NCI-H1092 (cell line): Measurements from ENCODE around the gene OTOR.

Source experiments
- DNase-seq: peaks from one replicate; lab custom pipeline; 2025; lab: John Stamatoyannopoulos, UW

Gene OTOR, protein sequence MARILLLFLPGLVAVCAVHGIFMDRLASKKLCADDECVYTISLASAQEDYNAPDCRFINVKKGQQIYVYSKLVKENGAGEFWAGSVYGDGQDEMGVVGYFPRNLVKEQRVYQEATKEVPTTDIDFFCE

DNA sequence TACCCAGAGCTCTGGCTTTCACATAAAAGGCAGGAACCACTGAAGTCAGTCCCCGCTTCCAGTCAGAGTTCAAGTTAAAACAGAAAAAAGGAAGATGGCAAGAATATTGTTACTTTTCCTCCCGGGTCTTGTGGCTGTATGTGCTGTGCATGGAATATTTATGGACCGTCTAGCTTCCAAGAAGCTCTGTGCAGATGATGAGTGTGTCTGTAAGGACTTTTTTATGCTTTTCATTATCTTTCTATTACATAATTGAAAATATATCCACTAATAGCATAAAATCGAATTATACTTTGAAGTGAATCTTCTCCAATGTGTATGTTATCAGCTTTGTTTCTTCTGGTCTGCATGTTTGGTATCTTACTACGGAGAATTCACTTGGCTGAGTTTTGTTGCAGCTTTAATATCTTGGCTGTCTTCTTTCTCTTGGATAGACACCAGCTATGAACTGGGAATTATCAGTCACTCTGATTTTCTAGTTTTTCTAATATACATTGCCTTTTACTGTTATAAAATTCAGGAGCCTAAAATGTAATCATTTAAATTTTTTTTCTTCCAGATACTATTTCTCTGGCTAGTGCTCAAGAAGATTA lies at the start of gene OTOR:
Gene OTOR (plus strand): TSS at position 51 of the 593 bp plus-strand sequence. CDS start 44 bp downstream, at position 95.
- DNase-seq, result no peak

DNA sequence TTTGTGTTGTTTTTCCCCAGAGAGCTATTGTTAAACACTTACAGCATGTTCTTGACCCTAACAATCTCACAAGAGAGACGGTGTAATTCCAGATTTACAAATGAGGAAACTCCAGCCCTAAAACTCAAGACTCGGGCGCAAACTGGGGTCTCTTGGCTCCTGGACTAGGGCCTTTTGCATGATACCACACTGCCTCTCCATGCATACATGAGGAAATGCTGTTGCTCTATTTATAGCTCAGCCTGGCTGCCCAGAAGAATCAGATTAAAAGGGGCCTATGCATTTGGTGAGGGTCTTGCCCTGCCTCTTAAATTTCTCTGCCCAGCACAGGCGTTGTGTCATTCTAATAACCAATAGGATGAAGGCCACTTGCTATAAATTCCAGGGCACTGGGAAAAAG lies 48.9 kb upstream of the OTOR start:
- DNase-seq, result no peak

DNA sequence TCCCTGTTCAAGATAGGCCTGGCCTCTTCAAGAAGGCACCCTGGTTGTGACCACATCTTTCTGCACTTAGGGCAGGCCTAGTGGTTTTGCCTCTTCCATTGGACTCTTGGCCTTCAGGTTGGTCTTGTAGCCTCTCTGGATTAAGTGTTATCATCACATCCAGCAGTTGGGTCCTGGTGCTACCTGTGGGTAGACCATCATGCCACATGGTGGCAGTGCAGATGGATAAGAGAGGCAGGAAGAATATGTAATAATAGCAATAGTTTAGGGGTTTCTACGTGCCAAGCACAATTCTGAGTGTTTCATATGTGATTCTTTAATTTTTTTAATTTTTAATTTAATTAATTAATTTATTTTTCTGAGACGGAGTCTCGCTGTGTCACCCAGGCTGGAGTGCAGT lies 46.9 kb upstream of the OTOR start:
- DNase-seq, result peak; percentile 21

DNA sequence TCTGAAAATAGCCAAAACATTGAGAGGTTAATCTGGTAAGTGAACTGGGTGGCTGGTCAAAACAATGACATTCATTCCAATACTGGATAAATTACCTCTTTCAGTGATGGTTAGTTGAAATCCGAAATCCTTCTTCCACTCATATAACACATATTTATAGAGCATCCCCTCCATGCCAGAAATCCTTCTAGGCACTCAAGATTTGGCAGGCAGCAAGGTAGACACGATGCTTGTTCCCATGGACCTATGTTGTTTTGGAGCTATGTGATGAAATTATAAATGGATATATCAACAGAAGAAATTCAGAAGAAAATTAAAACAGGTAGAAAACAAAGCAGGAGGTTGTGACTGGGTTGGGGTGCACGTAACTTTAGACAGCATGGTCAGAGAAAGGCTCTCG lies 44.6 kb upstream of the OTOR start:
- DNase-seq, result no peak

DNA sequence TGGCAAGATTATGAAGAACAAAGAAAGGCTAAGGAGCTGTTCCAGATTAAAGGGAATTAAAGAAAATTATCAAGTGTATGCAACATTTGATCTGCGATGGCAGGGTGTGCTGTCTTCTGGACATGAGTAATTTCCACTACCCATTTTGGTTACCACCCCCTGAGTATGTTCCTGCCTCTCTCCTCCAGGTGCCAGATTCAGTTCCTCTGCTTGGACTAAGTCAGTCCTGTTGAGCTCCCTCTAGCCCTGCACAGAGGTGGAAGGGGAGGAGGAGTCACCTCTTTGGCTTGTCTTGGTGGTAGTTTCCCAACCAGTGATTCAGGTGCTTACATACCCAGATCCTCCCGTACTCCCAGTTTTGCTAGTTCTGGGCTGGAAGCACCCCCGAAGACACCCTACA lies 40.5 kb upstream of the OTOR start:
- DNase-seq, result no peak

DNA sequence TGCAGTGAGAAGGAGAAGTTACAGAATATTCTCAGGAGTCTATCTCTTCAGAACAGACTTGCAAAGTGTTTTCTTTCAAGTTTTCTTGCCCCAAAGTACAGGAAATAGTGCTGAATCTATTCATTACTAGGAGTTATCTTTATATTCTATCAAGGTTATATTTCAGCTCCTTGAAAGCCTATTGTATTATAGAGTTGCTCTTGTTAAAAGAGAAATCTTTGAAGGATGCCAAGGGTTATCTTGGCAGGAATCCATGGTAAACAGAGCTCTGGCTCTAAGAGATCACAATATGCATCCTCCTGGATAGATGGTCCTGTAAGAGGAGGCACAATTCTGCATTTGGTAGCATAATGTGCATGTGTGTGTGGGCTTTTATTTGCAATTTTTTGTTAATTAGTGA lies 39.6 kb upstream of the OTOR start:
- DNase-seq, result no peak

DNA sequence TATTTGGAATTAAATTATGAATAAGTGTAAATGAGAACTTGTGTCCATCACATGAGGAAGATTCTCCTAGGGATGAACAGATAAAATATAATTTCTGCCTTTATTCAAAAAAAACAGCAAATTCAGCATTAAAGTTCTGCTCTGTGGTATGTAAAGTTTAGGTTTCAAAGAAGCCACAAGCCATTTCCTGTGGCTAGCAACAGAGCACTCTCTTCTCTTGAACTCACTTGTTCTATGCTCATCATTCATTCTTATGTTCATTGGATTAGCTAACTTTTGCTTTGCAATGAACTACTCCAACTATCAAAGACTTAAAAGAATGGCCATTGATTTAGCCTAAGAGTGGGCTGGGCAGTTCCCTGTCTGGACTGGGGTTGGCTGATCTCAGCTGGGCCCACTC lies 39.1 kb upstream of the OTOR start:
- no peak for DNase-seq

DNA sequence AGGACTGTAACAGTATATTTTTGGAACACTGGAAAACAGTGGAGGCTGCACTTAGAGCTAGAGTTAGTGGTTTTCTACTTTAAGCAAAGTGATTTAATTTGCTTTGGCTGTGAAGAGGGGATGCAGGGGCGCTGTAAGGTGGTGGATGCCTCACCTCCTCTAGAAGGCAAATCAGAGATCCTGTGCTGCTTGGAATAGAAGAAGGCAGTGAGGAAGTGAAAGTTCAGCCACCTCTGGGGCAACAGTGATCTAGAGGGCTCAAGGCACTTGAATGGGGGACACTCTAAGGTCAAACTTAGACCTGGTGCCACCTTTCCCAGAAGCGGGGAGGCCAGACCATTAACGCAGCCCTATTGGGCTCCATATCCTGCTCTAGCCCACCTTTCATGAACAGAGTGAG lies 37.4 kb upstream of the OTOR start:
- no peak for DNase-seq

DNA sequence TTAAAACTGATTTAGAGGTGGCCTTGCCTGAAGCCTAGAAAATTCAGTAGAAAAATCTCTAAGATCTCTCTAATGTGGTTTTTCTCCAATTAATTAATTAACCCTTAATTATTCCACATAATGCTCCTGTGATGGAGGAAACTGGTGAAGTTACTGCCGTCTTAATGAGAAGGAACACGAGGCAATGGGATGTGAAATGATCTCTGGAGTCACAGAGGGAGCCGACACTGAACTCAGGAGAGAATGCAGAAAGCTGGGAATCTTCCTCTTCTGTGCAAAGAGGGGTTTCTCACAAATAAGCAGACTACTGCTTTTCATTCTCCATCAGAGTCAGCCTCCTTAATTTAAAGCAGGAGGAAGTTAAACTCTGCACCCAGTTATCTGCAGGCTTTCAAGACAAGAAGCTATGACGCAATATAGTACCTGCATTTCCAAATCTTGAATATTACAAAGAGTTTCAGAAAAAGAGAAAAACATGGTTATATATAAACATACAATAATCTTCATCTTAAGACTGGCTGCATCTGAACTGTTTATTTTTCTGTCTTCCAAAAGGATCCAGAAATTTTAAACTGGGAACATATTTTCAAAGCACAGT lies 36.4 kb upstream of the OTOR start:
- no peak for DNase-seq

DNA sequence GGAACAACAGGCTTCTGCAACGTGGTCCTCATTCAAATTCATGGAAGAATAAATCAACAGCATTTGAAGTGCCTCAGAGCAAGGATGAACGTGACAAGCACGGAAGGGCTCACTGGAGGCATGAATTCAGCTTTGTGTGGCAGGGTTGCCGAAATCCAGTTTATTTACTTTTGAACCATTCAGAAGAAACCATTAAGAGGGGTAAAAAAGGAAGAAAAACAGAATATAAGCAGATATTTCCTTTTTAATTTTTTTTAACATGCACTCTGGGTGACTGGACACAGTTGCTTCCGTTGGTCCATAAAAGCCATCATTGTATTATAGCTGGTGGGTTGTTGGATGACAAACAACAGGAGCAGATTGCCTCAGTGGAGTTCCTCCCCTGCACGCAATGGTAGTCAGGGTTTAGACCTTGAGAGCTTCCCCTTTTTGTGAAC lies 35.6 kb upstream of the OTOR start:
- peak; percentile 49 for DNase-seq

DNA sequence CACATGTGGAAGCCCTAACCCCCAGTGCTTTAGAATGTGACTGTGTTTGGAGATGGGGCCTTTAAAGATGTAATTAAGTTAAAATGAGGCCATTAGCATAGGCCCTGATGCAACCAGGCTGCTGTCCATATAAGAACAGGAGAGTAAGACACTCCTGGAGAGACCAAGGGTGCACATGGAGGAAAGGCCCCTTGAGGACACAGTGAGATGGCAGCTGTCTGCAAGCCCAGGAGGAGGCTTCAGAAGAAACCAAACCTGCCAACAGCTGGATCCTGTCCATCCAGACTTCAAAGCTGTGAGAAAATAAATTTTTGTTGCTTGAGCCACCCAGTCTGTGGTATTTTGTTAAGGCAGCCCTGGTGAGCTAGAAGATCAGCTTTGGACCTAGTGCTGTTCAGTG lies 35.1 kb upstream of the OTOR start:
- no peak for DNase-seq

DNA sequence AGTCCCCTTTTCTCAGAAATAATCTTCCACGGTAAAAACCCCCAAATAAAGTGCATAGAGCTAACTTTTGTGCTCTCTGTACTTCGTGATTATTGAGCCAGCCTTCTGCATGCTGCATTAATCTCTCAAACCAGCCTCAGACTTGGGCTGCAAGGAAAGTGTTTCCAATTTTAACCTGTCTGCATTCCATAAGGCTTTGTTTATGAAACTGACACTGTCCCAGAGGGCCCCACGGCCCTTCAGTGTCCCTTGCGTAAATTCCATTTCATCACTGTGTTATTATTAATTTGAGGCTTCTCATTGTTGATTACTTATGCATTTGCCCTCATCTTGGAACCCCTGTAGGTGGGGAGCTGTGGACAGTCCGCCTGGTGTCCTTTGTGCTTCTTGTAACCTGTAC lies 33.9 kb upstream of the OTOR start:
- DNase-seq, result no peak

DNA sequence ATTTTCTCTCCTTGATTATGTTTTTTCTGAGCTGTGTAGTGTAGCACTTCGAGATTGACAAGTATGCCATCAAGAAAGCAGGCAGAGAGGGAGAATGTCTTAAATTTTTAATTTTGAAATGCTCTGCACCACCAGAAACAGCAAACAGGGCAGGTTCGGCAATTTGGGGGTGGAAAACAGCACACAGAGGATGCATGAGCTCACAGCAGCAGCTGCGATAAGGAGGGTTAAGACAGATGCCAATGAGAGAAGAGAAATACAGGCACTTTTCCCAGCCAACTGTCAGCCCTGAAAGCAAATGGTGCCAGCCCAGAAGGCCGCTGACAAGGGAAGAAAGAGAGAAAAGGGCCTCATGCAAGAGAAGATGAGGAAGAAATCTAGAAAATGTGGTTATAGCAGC lies 33.4 kb upstream of the OTOR start:
- DNase-seq, result no peak

DNA sequence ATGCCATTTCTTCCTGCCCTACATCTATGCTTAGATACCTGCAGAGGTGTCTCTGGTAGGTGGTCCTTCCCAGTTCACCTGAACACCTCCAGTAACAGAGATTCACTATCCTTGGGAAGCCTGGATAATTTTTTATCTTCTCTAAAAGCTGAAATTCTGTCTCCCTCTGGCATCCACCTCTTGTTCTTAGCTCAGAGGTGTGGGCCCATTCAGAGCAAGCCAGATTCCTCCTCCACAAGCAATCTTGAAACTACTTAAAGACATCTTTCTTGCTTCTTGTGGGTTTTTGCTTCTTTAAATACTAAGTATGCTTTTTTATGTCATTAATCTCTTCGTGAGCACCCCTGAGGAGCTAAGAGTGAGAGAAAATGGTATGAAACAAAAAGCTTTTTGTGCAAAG lies 28.7 kb upstream of the OTOR start:
- DNase-seq, result no peak

DNA sequence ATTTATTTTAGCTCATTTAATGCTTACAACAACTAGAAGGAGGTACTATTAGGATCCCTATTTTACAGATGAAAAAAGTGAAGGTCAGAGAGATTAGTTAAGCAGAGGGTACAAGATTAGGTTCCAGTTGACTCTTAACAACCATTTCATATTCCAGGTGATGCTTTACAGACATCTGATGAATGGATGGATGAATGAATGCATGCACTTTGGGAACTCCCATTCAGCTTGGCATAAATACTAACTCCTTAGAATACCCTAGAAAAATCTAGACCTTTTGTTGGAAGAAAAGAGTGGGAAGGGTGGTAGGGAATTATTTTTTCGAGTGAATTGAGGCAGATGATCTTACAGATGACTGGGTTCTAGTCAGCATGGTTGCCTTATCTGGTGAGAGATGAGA lies 19.1 kb upstream of the OTOR start:
- no peak for DNase-seq

DNA sequence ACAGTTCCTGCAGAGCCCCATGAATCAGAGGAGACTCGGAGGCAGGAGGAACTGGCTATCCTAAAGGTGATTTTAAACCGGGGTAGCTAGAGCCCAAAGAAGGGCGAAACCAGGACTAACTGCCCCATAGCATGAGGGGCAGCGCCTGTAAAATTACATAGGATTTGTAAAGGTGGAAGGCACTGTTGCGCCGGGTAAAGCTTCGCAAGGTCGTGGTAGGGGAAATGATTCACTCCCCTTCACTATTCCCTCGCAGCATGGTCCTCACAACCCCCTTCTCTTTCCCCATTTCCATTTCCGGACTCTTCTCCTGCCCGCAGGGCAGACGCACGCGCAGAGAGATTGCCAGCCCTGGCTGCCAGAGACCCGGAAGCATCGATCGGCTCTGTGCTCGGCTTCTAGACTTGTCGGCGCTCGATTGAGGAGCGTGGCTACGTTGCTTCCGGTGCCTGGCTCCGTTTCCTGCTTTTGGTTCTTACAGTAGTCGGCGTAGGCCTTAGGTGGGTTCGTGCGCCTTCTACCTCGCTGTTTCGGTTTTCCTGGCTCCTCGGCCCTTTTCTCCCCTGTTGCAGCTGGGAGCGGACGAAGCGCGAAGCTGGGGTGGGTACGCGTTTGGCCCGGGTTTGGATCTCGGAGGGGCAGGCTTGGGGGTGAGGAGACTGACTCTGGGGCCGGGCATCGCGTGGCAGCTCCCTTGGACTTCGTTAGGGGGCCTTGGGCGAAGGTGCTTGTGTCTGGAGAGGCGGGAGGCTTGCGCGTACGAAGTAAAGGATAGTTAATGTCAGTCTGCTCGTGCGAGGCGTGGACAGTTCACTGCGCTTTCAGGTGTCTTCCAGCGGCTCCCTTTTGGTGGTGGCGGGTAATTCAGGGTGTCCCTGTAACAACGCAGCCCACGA lies 18.3 kb upstream of the OTOR start, which contains the start of gene SNRPB2:
Gene SNRPB2 (plus strand): TSS at position 462 of the 896 bp plus-strand sequence. CDS start 1,677 bp downstream, outside the sequence.
- DNase-seq, result peak; percentile 94

DNA sequence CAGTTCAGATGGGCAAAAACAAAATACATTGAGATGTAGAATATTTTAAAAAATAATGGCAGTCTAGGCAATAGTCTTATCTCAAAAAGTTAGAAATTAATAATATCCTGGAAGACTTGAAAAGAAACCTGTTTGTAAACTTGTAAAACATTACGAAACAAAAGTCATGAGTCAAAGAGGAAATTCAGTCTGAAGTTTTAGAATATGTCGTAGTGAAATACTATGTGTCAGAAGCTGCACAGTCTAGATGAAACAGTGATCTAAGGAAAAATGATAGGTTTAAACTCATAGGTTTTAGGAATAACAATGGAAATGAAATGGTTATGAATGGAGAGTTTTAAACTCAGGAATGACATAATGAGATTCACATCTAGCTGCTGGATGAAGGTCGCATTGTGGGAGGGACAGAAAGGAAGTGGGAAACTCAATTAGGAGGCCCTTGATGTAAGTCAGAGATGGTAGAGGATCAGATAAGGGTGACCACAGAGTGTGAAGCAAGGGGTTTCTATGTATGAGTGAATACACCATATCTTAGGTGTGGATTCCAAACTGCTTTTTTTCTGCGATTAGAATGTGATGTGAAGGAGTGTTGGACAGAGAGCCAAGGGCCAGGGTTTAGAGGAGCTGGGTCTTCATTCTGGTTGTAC lies 15.5 kb upstream of the OTOR start:
- no peak for DNase-seq

DNA sequence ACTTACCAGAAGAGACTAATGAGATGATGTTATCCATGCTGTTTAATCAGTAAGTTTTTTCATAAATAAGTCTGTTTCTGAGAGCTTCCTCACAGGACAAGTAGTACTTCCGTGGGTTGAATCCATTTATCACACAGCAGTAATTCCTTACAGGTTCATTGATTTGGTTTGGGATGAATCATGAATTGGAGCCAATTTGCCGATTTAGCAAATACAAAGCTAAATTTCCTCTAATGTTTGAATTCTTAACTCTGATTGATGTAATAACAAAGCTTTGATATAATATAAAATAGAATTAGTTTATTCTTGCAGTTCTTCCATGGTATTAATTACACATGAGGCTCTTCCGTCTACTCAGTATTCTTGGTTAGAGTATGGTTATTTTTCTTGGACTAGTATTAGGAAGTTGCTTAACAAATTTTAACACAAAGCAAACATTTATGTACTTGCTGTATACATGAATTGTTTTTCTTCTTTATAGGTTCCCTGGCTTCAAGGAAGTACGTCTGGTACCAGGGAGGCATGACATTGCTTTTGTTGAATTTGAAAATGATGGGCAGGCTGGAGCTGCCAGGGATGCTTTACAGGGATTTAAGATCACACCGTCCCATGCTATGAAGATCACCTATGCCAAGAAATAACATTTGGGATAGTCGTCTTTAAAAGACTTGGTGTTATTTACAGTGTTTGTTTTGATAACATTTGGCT lies 7.6 kb upstream of the OTOR start:
- DNase-seq, result no peak

DNA sequence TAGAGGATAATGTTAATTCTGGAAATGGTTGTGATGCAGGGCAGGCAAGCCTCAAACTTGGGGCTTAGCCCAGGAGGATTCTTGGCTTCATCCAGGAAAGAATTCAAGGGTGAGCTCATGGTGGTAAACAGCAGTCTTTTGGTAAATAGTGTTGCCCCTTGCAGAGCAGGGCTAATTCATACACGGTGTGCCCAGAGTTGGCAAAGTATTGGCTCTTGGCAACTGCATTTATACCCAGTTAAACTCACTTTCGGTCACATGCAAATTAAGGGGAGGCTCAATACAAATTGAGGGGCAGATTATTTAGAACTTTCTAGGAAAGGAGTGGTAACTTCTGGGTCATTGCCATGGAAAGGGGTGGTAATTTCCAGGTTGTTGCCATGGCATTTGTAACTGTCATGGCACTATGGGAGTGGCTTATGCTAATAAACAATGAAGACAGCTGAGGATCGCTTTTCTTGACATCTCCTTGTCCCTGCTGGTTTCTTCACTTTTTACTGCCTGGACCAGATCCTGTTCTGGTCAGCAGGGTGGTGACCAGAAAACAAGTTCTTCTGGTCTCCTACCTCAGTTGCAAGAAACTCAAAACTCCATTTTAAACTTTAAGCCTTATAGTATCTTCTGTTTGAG lies 3.9 kb upstream of the OTOR start:
- DNase-seq, result no peak

DNA sequence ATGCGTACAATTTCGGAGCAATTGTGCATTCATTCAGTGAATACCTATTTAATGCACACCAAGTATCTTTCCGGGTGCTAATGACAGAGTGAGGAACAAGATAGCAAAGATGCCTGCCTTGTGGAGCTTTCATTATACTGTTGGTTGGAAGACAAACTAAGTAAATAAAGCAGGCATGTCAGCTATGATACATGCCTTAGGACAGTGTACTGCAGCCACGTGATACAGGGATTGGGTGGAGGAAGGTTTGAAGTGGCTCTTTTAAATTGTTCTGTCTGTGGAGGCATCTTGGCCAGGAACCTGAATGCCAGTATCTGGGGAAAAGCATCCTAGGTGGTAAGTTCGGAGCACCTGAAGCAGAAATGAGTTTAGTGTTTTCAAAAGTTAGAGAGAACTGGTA lies 3.0 kb upstream of the OTOR start:
- DNase-seq, result no peak

DNA sequence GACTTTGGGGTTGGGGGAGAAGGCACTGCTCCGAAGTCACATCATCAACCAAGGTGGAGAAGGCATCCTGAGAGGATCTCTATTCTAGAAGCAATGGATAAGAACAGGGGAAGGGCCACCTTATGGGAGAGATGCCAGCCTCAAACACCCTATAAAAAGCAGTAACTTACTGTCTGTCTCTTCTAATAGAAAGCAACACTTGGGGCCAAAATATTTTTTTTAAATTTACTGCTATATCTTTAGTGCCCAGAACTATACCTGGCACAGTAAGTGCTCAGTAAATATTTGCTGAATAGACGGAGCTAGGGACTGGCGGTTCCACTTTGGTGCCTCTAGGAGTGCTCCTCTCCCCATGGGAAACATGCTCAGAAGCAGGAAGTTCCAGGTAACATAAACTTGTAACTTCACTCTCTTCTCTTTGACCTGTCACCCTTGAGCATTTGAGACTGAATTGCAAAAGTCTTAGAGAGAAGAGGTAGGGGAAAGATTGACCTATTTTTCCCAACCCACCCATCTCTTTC lies 807 bp upstream of the OTOR start:
- DNase-seq, result peak; percentile 45
